ENCODE measurements around the gene PKD1L1. TPM values are rescaled to one million over a fixed set of nuclear protein-coding genes. Genes with fewer than 3 reads are reported as not detected.
"Not testable (repeated sequence)": the region's sequence is repeated elsewhere in the genome, so short reads cannot be mapped to it uniquely, and the experiment has no call there.

Gene PKD1L1
- total RNA-seq, 1 experiment from 2014 or later: 0.07 TPM

DNA sequence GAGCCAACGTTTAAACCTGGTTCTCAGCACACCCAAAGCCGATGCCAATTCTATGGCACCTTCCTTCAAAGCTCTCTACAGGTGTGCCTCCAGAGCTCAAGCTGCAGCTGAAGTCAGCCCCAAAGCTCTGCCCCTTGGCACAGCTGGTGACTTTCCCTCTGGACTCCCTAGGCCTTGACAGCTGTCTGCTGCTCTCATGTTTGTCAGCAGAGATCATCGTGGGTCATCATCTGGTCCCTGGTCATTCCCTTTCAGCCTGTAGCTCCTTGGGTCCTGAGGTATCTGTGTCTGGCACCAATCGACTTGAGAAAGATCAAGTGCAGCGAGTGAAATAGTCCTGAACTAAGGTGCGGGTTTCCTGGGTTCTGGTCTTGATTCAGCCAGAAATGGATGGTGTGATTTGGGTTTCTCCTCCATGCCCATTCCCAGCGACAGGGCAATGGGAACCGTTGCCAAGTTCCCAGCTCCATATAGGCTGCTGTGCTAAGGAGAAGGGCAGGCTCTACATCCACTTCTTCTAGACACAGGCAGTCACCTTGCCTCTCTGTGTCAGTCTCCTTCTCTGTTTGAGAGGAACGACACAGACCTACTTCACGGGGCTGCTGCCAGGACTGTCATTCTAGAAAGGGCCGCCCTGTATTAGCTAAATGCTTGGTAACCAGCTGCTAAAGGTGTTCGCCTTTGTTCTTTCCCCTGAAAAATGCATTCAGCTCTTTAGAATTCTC, 3.6 kb downstream of the PKD1L1 start (continued):
- TF ChIP-seq, protein P1, sequence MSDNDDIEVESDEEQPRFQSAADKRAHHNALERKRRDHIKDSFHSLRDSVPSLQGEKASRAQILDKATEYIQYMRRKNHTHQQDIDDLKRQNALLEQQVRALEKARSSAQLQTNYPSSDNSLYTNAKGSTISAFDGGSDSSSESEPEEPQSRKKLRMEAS (CRISPR knock-in tag; IDR thresholded peaks at IDR 0.05): no peak
- TF ChIP-seq, protein P2, sequence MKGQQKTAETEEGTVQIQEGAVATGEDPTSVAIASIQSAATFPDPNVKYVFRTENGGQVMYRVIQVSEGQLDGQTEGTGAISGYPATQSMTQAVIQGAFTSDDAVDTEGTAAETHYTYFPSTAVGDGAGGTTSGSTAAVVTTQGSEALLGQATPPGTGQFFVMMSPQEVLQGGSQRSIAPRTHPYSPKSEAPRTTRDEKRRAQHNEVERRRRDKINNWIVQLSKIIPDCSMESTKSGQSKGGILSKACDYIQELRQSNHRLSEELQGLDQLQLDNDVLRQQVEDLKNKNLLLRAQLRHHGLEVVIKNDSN (CRISPR knock-in tag; IDR thresholded peaks at IDR 0.05): no peak
- no peak for TF ChIP-seq NR2C2 (CRISPR knock-in tag; IDR thresholded peaks at IDR 0.05)
- TF ChIP-seq CBFB (CRISPR knock-in tag; IDR thresholded peaks at IDR 0.05; ENCODE audit: low read depth): no peak
- TF ChIP-seq ATF1 (CRISPR knock-in tag; IDR thresholded peaks at IDR 0.05): no peak
- TF ChIP-seq, protein P3, sequence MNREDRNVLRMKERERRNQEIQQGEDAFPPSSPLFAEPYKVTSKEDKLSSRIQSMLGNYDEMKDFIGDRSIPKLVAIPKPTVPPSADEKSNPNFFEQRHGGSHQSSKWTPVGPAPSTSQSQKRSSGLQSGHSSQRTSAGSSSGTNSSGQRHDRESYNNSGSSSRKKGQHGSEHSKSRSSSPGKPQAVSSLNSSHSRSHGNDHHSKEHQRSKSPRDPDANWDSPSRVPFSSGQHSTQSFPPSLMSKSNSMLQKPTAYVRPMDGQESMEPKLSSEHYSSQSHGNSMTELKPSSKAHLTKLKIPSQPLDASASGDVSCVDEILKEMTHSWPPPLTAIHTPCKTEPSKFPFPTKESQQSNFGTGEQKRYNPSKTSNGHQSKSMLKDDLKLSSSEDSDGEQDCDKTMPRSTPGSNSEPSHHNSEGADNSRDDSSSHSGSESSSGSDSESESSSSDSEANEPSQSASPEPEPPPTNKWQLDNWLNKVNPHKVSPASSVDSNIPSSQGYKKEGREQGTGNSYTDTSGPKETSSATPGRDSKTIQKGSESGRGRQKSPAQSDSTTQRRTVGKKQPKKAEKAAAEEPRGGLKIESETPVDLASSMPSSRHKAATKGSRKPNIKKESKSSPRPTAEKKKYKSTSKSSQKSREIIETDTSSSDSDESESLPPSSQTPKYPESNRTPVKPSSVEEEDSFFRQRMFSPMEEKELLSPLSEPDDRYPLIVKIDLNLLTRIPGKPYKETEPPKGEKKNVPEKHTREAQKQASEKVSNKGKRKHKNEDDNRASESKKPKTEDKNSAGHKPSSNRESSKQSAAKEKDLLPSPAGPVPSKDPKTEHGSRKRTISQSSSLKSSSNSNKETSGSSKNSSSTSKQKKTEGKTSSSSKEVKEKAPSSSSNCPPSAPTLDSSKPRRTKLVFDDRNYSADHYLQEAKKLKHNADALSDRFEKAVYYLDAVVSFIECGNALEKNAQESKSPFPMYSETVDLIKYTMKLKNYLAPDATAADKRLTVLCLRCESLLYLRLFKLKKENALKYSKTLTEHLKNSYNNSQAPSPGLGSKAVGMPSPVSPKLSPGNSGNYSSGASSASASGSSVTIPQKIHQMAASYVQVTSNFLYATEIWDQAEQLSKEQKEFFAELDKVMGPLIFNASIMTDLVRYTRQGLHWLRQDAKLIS (CRISPR knock-in tag; IDR thresholded peaks at IDR 0.05; ENCODE audit: borderline replicate concordance): no peak
- TF ChIP-seq SMAD4 (CRISPR knock-in tag; IDR thresholded peaks at IDR 0.05): no peak
- TF ChIP-seq ZNF416 (CRISPR knock-in tag; IDR thresholded peaks at IDR 0.05): no peak
- TF ChIP-seq, protein P4, sequence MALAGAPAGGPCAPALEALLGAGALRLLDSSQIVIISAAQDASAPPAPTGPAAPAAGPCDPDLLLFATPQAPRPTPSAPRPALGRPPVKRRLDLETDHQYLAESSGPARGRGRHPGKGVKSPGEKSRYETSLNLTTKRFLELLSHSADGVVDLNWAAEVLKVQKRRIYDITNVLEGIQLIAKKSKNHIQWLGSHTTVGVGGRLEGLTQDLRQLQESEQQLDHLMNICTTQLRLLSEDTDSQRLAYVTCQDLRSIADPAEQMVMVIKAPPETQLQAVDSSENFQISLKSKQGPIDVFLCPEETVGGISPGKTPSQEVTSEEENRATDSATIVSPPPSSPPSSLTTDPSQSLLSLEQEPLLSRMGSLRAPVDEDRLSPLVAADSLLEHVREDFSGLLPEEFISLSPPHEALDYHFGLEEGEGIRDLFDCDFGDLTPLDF (CRISPR knock-in tag; IDR thresholded peaks at IDR 0.05): no peak

DNA sequence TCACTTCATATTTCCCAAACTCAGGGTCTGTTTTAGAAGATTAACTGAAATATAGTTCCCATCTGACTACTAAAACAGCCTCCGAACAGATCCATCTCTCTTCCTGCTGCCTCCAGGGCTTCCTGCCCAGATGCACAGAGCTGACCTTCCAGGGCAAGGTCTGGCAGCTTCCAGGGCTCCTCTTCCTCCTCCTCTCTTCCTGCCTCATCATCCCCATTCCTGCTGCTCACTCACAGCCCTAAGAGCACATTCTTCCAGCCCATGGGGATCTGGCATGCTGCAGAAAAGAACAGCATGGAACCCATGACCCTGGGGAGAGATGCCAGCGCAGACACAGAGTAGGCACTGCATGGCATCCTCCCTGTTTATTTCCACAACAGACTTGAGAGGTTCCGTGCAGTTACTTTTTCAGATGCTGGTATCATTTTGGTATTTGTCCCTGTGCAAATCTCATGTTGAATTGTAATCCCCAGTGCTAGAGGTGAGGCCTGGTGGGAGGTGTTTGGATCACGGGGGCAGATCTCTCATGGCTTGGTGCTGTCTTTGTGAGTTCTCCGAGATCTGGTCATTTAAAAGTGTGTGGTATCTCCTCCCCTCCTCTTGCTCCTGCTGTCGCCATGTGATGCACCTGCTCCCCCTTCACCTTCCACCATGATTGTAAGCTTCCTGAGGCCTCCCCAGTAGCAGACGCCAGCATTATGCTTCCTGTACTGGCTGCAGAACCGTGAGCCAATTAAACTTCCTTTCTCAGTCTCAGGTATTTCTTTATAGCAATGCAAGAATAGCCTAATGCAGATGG, 4.4 kb downstream of the PKD1L1 start:
- ATAC-seq: no peak
- CTCF ChIA-PET: interaction anchor here (0.7 to 2.3 kb wide), 11 partner anchors 13 to 563 kb away, joined by 3 to 25 read pairs (median 5); no protein-coding TSS in a partner anchor
- H3K36me3 Mint-ChIP-seq: no peaks in the 10 kb centered on the region

DNA sequence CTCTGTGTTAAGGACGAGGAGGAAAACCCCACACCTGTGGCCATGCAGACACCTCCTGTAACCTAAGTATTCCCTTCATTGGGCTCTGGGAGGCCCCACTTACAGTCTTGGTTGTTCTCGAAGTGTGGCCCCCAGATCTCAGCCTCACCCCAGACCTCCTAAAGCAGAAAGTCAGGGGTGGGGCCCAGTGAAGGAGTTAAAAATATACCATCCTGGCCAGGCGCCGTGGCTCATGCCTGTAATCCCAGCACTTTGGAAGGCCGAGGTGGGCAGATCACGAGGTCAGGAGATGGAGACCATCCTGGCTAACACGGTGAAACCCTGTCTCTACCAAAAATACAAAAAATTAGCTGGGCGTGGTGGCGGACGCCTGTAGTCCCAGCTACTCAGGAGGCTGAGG, 5.6 kb downstream of the PKD1L1 start:
- DNase-seq (ENCODE audit: low spot score); H3K4me3 Mint-ChIP-seq; H3K27ac Mint-ChIP-seq; H3K36me3 Mint-ChIP-seq; ATAC-seq; H3K27me3 Mint-ChIP-seq (ENCODE audit: low read depth); H3K9me3 Mint-ChIP-seq: not testable (repeated sequence)
- ChIA-PET CTCF (interaction anchor here (1.0 to 1.8 kb wide), 3 partner anchors 26 to 90 kb away, joined by 3 to 4 read pairs (median 4); no protein-coding TSS in a partner anchor), POLR2A (interaction anchor here (0.7 kb wide), 1 partner anchor 8 kb away, joined by 3 read pairs; no protein-coding TSS in a partner anchor)
- peaks cover 31% of the 10 kb centered on the region for H3K4me1 Mint-ChIP-seq

More for the DNA sequence above, 4.4 kb downstream of the PKD1L1 start:
- POLR2A ChIA-PET: no interaction called here
- H3K4me1 Mint-ChIP-seq: peaks cover 31% of the 10 kb centered on the region
- TF ChIP-seq RORB (CRISPR knock-in tag; IDR thresholded peaks at IDR 0.05) (no peak), ZBTB21 (CRISPR knock-in tag; IDR thresholded peaks at IDR 0.05; ENCODE audit: borderline replicate concordance) (no peak), JAZF1 (CRISPR knock-in tag; IDR thresholded peaks at IDR 0.05) (no peak), ZNF317 (CRISPR knock-in tag; IDR thresholded peaks at IDR 0.05; ENCODE audit: borderline replicate concordance, low read depth) (no peak), RELA (CRISPR knock-in tag; IDR thresholded peaks at IDR 0.05; ENCODE audit: borderline replicate concordance) (no peak), NFYB (CRISPR knock-in tag; conservative IDR thresholded peaks at IDR 0.05; ENCODE audit: low read depth) (no peak), ESRRA (CRISPR knock-in tag; IDR thresholded peaks at IDR 0.05; ENCODE audit: borderline replicate concordance) (no peak), MYBL2 (CRISPR knock-in tag; IDR thresholded peaks at IDR 0.05) (no peak)
- TF ChIP-seq, protein P5, sequence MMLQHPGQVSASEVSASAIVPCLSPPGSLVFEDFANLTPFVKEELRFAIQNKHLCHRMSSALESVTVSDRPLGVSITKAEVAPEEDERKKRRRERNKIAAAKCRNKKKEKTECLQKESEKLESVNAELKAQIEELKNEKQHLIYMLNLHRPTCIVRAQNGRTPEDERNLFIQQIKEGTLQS (CRISPR knock-in tag; conservative IDR thresholded peaks at IDR 0.05): no peak
- TF ChIP-seq, protein P6, sequence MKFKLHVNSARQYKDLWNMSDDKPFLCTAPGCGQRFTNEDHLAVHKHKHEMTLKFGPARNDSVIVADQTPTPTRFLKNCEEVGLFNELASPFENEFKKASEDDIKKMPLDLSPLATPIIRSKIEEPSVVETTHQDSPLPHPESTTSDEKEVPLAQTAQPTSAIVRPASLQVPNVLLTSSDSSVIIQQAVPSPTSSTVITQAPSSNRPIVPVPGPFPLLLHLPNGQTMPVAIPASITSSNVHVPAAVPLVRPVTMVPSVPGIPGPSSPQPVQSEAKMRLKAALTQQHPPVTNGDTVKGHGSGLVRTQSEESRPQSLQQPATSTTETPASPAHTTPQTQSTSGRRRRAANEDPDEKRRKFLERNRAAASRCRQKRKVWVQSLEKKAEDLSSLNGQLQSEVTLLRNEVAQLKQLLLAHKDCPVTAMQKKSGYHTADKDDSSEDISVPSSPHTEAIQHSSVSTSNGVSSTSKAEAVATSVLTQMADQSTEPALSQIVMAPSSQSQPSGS (CRISPR knock-in tag; IDR thresholded peaks at IDR 0.05; ENCODE audit: borderline replicate concordance, low read depth): no peak
- TF ChIP-seq, protein P7, sequence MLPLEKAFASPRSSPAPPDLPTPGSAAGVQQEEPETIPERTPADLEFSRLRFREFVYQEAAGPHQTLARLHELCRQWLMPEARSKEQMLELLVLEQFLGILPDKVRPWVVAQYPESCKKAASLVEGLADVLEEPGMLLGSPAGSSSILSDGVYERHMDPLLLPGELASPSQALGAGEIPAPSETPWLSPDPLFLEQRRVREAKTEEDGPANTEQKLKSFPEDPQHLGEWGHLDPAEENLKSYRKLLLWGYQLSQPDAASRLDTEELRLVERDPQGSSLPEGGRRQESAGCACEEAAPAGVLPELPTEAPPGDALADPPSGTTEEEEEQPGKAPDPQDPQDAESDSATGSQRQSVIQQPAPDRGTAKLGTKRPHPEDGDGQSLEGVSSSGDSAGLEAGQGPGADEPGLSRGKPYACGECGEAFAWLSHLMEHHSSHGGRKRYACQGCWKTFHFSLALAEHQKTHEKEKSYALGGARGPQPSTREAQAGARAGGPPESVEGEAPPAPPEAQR (CRISPR knock-in tag; IDR thresholded peaks at IDR 0.05): no peak
- peak overlapping the region; percentile 45; the same call in 1 of the 2 replicates for H3K27ac Mint-ChIP-seq
- no peak for DNase-seq (ENCODE audit: low spot score)
- H3K4me3 Mint-ChIP-seq: no peak overlapping the region
- H3K27me3 Mint-ChIP-seq (ENCODE audit: low read depth): no peaks in the 10 kb centered on the region
- no peaks in the 10 kb centered on the region for H3K9me3 Mint-ChIP-seq
